ENCODE results near the gene CEP44. TPM values are rescaled to one million over a fixed set of nuclear protein-coding genes. Genes with fewer than 3 reads are reported as not detected.
"Not testable (repeated sequence)": the region's sequence is repeated elsewhere in the genome, so short reads cannot be mapped to it uniquely, and the experiment has no call there.

CEP44 gene
- total and polyA plus RNA-seq, 4 donors, result 2.2 to 18.7 (median 6.1) TPM

- Histone ChIP-seq H3K4me3 (ENCODE audit: low read depth in 1 of 3, low read length in 3 of 3) (no peak overlapping the region), H3K36me3 (ENCODE audit: control insufficient read depth in 4 of 4, insufficient read depth in 3 of 4, low read depth in 1 of 4, low read length in 3 of 4) (no peaks in the 10 kb centered on the region), H3K27me3 (ENCODE audit: control insufficient read depth in 4 of 4, insufficient read depth in 4 of 4, low read length in 3 of 4) (peaks cover 0 to 4% (median 0%) of the 10 kb centered on the region in 4 donors), H3K9me3 (ENCODE audit: control insufficient read depth in 4 of 4, low read length in 3 of 4) (no peaks in the 10 kb centered on the region), H3K27ac (ENCODE audit: low read depth in 1 of 2, low read length in 2 of 2) (no peak overlapping the region), H3K4me1 (ENCODE audit: control insufficient read depth in 4 of 4, insufficient read depth in 4 of 4, low read length in 3 of 4) (no peaks in the 10 kb centered on the region), H3K9ac (ENCODE audit: low read depth in 1 of 2, low read length in 2 of 2) (no peak overlapping the region)
- no peak for DNase-seq (ENCODE audit: low spot score)
- TF ChIP-seq FOXA1 (IDR thresholded peaks at IDR 0.05) (no peak), TAF1 (conservative IDR thresholded peaks at IDR 0.05) (no peak), RAD21 (IDR thresholded peaks at IDR 0.05) (no peak), GABPA (IDR thresholded peaks at IDR 0.05 in 1 of 2, conservative IDR thresholded peaks at IDR 0.05 in 1 of 2) (no peak), ATF3 (IDR thresholded peaks at IDR 0.05) (no peak)
- 65% methylated on average over 2 of the region's 2 CpGs for WGBS
These were observed 78.6 kb downstream of the CEP44 start for GRCh38 chr4:174362340-174362739.

- DNase-seq (ENCODE audit: low spot score); H3K4me1 ChIP-seq (ENCODE audit: control insufficient read depth in 4 of 4, insufficient read depth in 4 of 4, low read length in 3 of 4); H3K4me3 ChIP-seq (ENCODE audit: low read depth in 1 of 3, low read length in 3 of 3); H3K9me3 ChIP-seq (ENCODE audit: control insufficient read depth in 4 of 4, low read length in 3 of 4); H3K27ac ChIP-seq (ENCODE audit: low read depth in 1 of 2, low read length in 2 of 2); H3K9ac ChIP-seq (ENCODE audit: low read depth in 1 of 2, low read length in 2 of 2); H3K36me3 ChIP-seq (ENCODE audit: control insufficient read depth in 4 of 4, insufficient read depth in 3 of 4, low read depth in 1 of 4, low read length in 3 of 4); H3K27me3 ChIP-seq (ENCODE audit: control insufficient read depth in 4 of 4, insufficient read depth in 4 of 4, low read length in 3 of 4): not testable (repeated sequence)
- WGBS, result 58% methylated on average over 1 of the region's 1 CpG
These were observed 80.1 kb downstream of the CEP44 start for GRCh38 chr4:174363782-174364181.

GRCh38 chr4:174365018-174365587 lies 81.4 kb downstream of the CEP44 start:
- 24% methylated on average over 2 of the region's 2 CpGs for WGBS
- TF ChIP-seq CTCF (IDR thresholded peaks at IDR 0.05; ENCODE audit: low read depth, low read length, missing input control) (peak; percentile 52), RAD21 (IDR thresholded peaks at IDR 0.05) (peak; percentile 83 to 90), FOXA2 (IDR thresholded peaks at IDR 0.05) (no peak)

GRCh38 chr4:174369985-174370384 lies 86.3 kb downstream of the CEP44 start:
- Histone ChIP-seq H3K9me3 (ENCODE audit: control insufficient read depth in 4 of 4, low read length in 3 of 4) (no peaks in the 10 kb centered on the region), H3K9ac (ENCODE audit: low read depth in 1 of 2, low read length in 2 of 2) (no peak overlapping the region), H3K4me3 (ENCODE audit: low read depth in 1 of 3, low read length in 3 of 3) (no peak overlapping the region), H3K36me3 (ENCODE audit: control insufficient read depth in 4 of 4, insufficient read depth in 3 of 4, low read depth in 1 of 4, low read length in 3 of 4) (no peaks in the 10 kb centered on the region), H3K4me1 (ENCODE audit: control insufficient read depth in 4 of 4, insufficient read depth in 4 of 4, low read length in 3 of 4) (no peaks in the 10 kb centered on the region), H3K27me3 (ENCODE audit: control insufficient read depth in 4 of 4, insufficient read depth in 4 of 4, low read length in 3 of 4) (no peaks in the 10 kb centered on the region), H3K27ac (ENCODE audit: low read depth in 1 of 2, low read length in 2 of 2) (no peak overlapping the region)
- DNase-seq (ENCODE audit: low spot score), result no peak
- WGBS, result 88% methylated on average over 2 of the region's 2 CpGs
- TF ChIP-seq CTCF (IDR thresholded peaks at IDR 0.05; ENCODE audit: low read depth, low read length, missing input control), result no peak
- no peak for TF ChIP-seq FOXA1 (IDR thresholded peaks at IDR 0.05)
- TF ChIP-seq YY1 (IDR thresholded peaks at IDR 0.05), result no peak
- no peak for TF ChIP-seq FOXA2 (IDR thresholded peaks at IDR 0.05)
- TF ChIP-seq TAF1 (conservative IDR thresholded peaks at IDR 0.05), result no peak
- TF ChIP-seq HNF4A (conservative IDR thresholded peaks at IDR 0.05), result no peak
- TF ChIP-seq RXRA (IDR thresholded peaks at IDR 0.05), result no peak
- no peak for TF ChIP-seq ATF3 (IDR thresholded peaks at IDR 0.05)
- no peak for TF ChIP-seq HNF4G (IDR thresholded peaks at IDR 0.05)
- no peak for TF ChIP-seq REST (IDR thresholded peaks at IDR 0.05)
- TF ChIP-seq EGR1 (IDR thresholded peaks at IDR 0.05; ENCODE audit: low read depth in 2 of 2), result no peak
- no peak for TF ChIP-seq NR2F2 (IDR thresholded peaks at IDR 0.05)

More at GRCh38 chr4:174365018-174365587, 81.4 kb downstream of the CEP44 start:
- no peak for DNase-seq (ENCODE audit: low spot score)
- no peak overlapping the region for H3K9ac ChIP-seq (ENCODE audit: low read depth in 1 of 2, low read length in 2 of 2)
- H3K36me3 ChIP-seq (ENCODE audit: control insufficient read depth in 4 of 4, insufficient read depth in 3 of 4, low read depth in 1 of 4, low read length in 3 of 4), result no peaks in the 10 kb centered on the region
- H3K27me3 ChIP-seq (ENCODE audit: control insufficient read depth in 4 of 4, insufficient read depth in 4 of 4, low read length in 3 of 4), result peaks cover 0 to 2% (median 0%) of the 10 kb centered on the region in 4 donors
- no peak overlapping the region for H3K27ac ChIP-seq (ENCODE audit: low read depth in 1 of 2, low read length in 2 of 2)
- H3K4me1 ChIP-seq (ENCODE audit: control insufficient read depth in 4 of 4, insufficient read depth in 4 of 4, low read length in 3 of 4), result no peaks in the 10 kb centered on the region
- H3K9me3 ChIP-seq (ENCODE audit: control insufficient read depth in 4 of 4, low read length in 3 of 4), result no peaks in the 10 kb centered on the region
- no peak overlapping the region for H3K4me3 ChIP-seq (ENCODE audit: low read depth in 1 of 3, low read length in 3 of 3)

Data from liver (tissue), 9 donors.